DND-41 (cell line): ENCODE data around the gene KCTD14.

Source experiments
- EZH2 ChIP-seq: IDR thresholded peaks from 3 replicates; pipeline ENCODE4 v1.6.1; 2012; ENCODE audit warnings: borderline replicate concordance, low read depth, mild to moderate bottlenecking, moderate library complexity, low read length, inconsistent platforms; ENCODE audit not compliant: severe bottlenecking
- TF ChIP-seq, protein P1 (sequence below): IDR thresholded peaks from 2 replicates; pipeline ENCODE4 v1.5.1; 2012; ENCODE audit warnings: borderline replicate concordance, low read length, moderate library complexity, mild to moderate bottlenecking; ENCODE audit not compliant: poor library complexity, severe bottlenecking; ENCODE audit errors: extremely low read depth

DNA sequence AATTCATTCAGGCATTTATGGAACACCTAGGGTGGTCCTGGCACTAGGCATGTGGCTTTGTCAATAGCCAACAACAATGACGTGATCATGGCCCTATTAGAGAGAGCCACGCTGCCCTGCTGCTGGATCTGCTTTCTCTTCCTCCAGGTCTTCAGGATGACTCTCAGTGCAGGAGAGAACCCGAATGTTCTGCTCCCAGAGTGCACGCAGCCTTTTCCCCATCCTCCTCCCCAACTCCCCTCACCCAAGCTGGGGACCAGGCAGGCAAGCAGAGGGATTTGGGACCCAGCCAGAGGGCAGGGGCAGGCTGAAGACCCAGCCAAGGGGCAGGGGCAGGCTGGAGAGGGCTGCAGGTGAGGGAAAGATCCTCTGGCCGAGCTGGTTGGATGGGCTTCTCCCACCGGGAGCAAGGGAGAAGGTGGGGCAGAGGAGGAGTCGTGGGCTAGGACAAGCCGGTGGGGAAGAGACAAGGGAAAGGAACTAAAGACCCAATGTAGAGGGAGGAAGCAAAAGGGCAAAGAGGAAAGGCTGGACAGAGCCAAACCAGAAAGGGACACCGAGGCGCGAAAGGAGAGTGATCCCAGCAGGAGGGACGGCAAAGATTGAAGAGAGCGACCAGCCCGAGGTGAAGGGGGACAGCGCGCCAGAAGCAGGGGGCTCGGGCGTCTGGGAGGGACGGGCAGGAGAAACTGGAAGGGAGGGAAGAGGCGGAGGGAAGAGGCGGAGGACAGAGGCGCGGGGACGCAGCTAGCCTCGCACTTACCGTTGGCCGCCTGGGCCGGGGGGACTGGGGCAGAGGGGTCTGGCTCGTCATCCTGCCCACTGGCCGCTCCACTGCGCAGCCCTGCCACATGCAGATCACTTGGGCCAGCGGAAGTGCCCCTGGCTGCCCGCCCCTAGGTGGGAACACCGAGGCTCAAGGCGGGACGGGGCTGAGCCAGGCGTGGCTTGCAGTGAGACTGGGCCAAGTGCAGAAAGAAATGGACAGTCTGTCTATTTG, at the start of gene KCTD14:
- TF ChIP-seq EZH2 = no peak
- TF ChIP-seq, protein P1, sequence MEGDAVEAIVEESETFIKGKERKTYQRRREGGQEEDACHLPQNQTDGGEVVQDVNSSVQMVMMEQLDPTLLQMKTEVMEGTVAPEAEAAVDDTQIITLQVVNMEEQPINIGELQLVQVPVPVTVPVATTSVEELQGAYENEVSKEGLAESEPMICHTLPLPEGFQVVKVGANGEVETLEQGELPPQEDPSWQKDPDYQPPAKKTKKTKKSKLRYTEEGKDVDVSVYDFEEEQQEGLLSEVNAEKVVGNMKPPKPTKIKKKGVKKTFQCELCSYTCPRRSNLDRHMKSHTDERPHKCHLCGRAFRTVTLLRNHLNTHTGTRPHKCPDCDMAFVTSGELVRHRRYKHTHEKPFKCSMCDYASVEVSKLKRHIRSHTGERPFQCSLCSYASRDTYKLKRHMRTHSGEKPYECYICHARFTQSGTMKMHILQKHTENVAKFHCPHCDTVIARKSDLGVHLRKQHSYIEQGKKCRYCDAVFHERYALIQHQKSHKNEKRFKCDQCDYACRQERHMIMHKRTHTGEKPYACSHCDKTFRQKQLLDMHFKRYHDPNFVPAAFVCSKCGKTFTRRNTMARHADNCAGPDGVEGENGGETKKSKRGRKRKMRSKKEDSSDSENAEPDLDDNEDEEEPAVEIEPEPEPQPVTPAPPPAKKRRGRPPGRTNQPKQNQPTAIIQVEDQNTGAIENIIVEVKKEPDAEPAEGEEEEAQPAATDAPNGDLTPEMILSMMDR = no peak
